ENCODE data around the gene TVP23C. TPM values are rescaled to one million over a fixed set of nuclear protein-coding genes. Genes with fewer than 3 reads are reported as not detected.

TVP23C gene
- total and polyA plus RNA-seq, 10 donors = 1.5 to 60.5 (median 22.9) TPM

GRCh38 chr17:15457723-15458094 lies 105.6 kb downstream of the TVP23C start:
- 79 to 87% (median 82%) methylated on average over 6 to 7 of the region's 7 CpGs for WGBS, 5 donors
- TF ChIP-seq POLR2AphosphoS5 (IDR thresholded peaks at IDR 0.05) (no peak), CTCF (IDR thresholded peaks at IDR 0.05 in 8 of 11, conservative IDR thresholded peaks at IDR 0.05 in 3 of 11) (no peak), POLR2A (IDR thresholded peaks at IDR 0.05) (no peak)
- Histone ChIP-seq H3K36me3 (peaks cover 0 to 36% (median 0%) of the 10 kb centered on the region in 6 donors), H3K4me1 (peaks cover 0 to 3% (median 0%) of the 10 kb centered on the region in 6 donors), H3K27ac (peak overlapping the region in 4 of 8 donors; percentile 5 to 28 (median 18)), H3K4me3 (no peak overlapping the region), H3K27me3 (replicated peaks in 1 of 7) (no peaks in the 10 kb centered on the region), H3K9me3 (peaks cover 0 to 16% (median 10%) of the 10 kb centered on the region in 8 donors)
- intact Hi-C loops (cut with DNase I; ENCODE audit: low total_unique reads) = no loop called here
- DNase-seq = no peak

- no peak for DNase-seq
- H3K27ac ChIP-seq = peak overlapping the region in 4 of 8 donors; percentile 5 to 28 (median 18)
- no peak for TF ChIP-seq CTCF (IDR thresholded peaks at IDR 0.05 in 8 of 11, conservative IDR thresholded peaks at IDR 0.05 in 3 of 11)
- TF ChIP-seq POLR2A (IDR thresholded peaks at IDR 0.05) = no peak
- no peak overlapping the region for H3K4me3 ChIP-seq
- 76 to 83% (median 82%) methylated on average over 13 to 16 of the region's 16 CpGs for WGBS, 5 donors
- peaks cover 0 to 15% (median 10%) of the 10 kb centered on the region in 8 donors for H3K9me3 ChIP-seq
- intact Hi-C loops (cut with DNase I; ENCODE audit: low total_unique reads) = no loop called here
- H3K36me3 ChIP-seq = peaks cover 0 to 41% (median 0%) of the 10 kb centered on the region in 6 donors
- no peaks in the 10 kb centered on the region for H3K27me3 ChIP-seq (replicated peaks in 1 of 7)
- peaks cover 0 to 8% (median 0%) of the 10 kb centered on the region in 6 donors for H3K4me1 ChIP-seq
Measured at GRCh38 chr17:15456972-15457722, 106.1 kb downstream of the TVP23C start.

GRCh38 chr17:15456496-15456895 lies 106.8 kb downstream of the TVP23C start:
- WGBS, 5 donors = 88 to 98% (median 95%) methylated on average over 4 to 6 of the region's 6 CpGs
- intact Hi-C loops (cut with DNase I; ENCODE audit: low total_unique reads) = no loop called here
- peaks cover 0 to 9% (median 0%) of the 10 kb centered on the region in 6 donors for H3K4me1 ChIP-seq
- H3K36me3 ChIP-seq = peaks cover 0 to 48% (median 0%) of the 10 kb centered on the region in 6 donors
- TF ChIP-seq POLR2AphosphoS5 (IDR thresholded peaks at IDR 0.05) = no peak
- TF ChIP-seq POLR2A (IDR thresholded peaks at IDR 0.05) = no peak
- no peak for TF ChIP-seq CTCF (IDR thresholded peaks at IDR 0.05 in 8 of 11, conservative IDR thresholded peaks at IDR 0.05 in 3 of 11)
- H3K27me3 ChIP-seq (replicated peaks in 1 of 7) = no peaks in the 10 kb centered on the region
- no peak for DNase-seq
- peaks cover 0 to 15% (median 10%) of the 10 kb centered on the region in 8 donors for H3K9me3 ChIP-seq
- no peak overlapping the region for H3K4me3 ChIP-seq
- peak overlapping the region in 2 of 8 donors; percentile 24 to 28 for H3K27ac ChIP-seq

- H3K4me3 ChIP-seq = no peak overlapping the region
- H3K27ac ChIP-seq = no peak overlapping the region
- peaks cover 0 to 45% (median 0%) of the 10 kb centered on the region in 6 donors for H3K36me3 ChIP-seq
- peaks cover 0 to 9% (median 0%) of the 10 kb centered on the region in 6 donors for H3K4me1 ChIP-seq
- no peaks in the 10 kb centered on the region for H3K27me3 ChIP-seq (replicated peaks in 1 of 7)
- H3K9me3 ChIP-seq = peaks cover 0 to 15% (median 10%) of the 10 kb centered on the region in 8 donors
- no peak for DNase-seq
- intact Hi-C loops (cut with DNase I; ENCODE audit: low total_unique reads) = no loop called here
- TF ChIP-seq POLR2A (IDR thresholded peaks at IDR 0.05) (no peak), POLR2AphosphoS5 (IDR thresholded peaks at IDR 0.05) (no peak), CTCF (IDR thresholded peaks at IDR 0.05 in 8 of 11, conservative IDR thresholded peaks at IDR 0.05 in 3 of 11) (no peak)
- 94 to 96% (median 95%) methylated on average over 5 of the region's 5 CpGs for WGBS, 5 donors
Measured at GRCh38 chr17:15454346-15454745, 108.9 kb downstream of the TVP23C start.

All from spleen (tissue), 11 donors.